ENCODE measurements around the gene BDH1.

Gene BDH1

DNA sequence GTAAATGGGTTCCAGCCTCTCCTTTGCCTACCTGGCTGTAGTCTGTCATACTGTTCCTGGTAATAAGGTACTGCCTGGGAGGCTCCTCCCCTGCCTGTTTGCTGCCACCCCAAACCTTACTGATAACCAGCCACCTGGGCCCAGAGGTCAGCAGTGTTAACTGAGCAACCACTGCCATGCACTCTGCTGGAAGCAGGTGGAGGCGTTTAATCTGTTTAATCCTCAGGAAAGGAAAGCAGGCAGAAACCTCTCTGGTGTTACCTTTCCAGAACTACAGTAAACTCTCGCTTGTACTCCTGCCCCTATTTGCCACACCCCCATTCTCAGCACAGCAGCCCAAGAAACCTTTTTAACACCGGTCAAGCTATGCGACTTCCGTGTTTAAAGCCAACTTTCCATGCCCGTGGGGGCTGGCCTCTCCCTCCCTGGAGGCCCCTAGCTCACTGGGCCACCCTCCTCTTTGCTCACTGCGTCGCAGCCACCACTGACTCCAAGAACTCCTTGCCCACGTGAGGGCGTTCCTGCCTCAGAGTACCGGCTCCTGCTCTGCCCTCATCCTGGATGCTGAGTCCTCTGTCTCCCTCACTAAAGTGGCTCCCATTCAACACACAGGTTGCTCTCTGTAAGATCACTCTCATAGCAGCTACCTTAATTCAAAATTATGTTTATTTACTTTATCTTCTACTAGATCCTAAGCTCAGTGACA is 8.3 kb downstream of the BDH1 start:
- DNase-seq (ENCODE audit: low read depth), result no peak

- no peak for DNase-seq (ENCODE audit: low read depth)
These were observed 9.3 kb downstream of the BDH1 start for GRCh38 chr3:197546307-197547085.

- DNase-seq (ENCODE audit: low read depth), result no peak
These were observed 10.2 kb downstream of the BDH1 start for GRCh38 chr3:197545571-197545970.

GRCh38 chr3:197545101-197545500 is 10.7 kb downstream of the BDH1 start:
- DNase-seq (ENCODE audit: low read depth), result no peak

DNA sequence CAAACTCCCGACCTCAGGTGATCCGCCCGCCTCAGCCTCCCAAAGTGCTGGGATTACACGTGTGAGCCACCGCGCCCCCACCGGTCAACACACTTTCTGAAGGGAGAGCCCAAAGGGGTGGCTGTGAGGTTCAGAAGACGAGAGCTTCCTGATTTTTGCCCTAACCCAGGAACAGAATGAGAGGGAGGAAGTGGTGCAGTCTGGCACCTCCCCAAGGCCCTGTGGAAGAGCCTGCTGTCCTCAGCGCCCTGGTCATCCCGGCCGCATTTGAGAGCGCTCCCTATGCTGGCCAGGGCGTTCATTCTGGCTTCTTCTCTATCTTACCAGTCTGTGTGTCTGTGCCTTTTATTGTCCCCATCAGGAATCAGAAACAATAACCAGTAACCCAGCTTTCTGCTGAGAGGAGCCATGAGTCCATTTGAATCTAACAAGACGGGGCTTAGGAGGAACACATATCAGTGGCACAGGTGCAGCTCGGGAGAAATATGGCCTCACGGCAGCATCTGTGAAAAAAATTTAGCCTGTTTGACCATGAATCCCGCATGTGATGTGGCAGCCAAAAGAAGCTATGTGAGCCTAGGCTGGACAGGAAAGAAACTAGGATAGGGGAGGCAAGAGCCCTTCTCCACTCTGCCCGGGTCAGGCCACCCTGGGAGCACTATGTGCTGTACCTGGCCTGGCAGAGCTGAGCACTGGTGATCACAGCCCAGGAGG is 12.9 kb downstream of the BDH1 start:
- DNase-seq (ENCODE audit: low read depth), result no peak

DNA sequence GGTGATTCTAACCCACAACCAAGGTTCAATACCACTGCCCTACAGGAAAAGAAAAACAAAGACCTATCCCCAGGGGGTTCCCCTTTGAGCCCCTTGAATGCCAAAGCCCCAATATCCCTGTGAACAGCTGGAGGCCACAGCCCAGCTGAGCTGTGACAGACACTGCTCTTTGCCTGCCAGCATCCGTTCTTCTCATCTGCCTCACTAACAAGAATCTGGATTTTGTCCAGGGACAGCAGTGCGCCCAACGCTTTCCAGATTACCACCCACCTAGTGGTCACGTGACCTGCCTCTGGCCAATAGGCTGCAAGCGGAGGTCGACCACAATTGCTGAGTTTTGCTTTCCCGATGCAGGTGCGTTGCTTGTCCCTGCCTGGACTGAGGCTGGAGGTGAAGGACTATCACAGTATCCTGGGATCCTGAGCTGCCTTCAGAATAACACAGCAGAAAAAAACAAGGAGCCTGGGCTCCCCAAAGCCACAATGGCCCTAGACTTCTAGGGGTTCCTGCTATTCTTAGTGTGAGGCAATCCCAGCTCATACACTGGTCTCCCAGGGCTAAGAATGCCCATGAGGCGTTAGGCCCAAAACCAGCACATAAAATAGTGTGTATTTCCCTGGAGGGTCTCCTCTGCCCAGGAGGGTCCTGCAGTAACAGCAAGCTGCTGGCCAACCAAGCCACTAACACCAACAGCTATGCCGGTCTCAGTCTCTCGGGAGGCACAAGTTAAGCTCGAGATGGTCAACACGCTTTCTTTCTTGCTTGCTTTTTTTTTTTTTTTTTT is 13.8 kb downstream of the BDH1 start:
- DNase-seq (ENCODE audit: low read depth), result peak; percentile 75

DNA sequence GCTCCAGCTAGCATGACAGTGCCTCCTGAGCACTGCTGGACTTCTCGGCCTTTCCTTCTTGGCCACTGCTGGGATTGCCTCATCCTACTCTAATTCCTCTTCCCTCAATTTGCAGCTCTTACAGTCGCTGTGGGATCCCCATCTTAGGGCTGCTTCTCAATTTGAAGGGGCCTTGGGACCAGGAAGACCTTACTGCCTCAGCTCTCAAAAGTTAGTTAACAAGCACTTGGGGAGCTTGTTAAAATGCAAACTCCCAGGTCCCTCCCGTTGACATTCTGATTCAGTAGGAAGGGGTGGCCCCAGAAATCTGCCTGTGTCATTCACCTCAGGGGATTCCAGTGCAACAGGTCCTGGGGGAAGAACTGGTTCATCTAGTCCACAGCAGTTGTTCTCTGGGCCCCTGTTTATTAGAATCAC is 14.8 kb downstream of the BDH1 start:
- no peak for DNase-seq (ENCODE audit: low read depth)

DNA sequence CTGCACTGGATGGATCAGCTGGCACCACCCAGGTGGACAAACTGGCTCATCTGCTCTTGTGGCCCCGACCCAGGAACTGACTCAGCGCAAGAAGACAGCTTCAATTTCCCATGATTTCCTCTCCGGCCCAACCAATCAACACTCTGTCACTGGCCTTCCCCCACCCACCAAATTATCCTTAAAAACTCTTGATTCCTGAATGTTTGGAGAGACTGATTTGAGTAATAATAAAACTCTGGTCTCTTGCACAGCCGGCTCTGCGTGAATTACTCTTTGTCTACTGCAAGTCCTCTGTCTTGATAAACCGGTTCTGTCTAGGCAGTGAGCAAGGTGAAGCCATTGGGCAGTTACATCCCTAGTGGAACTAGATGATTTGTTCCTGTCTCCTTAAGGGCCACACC is 16.1 kb downstream of the BDH1 start:
- DNase-seq (ENCODE audit: low read depth), result no peak

- peak; percentile 48 for DNase-seq (ENCODE audit: low read depth)
These were observed 21.6 kb downstream of the BDH1 start for GRCh38 chr3:197533927-197534725.

GRCh38 chr3:197533396-197533795 is 22.4 kb downstream of the BDH1 start:
- DNase-seq (ENCODE audit: low read depth), result no peak

- no peak for DNase-seq (ENCODE audit: low read depth)
These were observed 23.4 kb downstream of the BDH1 start for GRCh38 chr3:197532388-197532787.

- no peak for DNase-seq (ENCODE audit: low read depth)
These were observed 27.6 kb downstream of the BDH1 start for GRCh38 chr3:197528190-197528589.

DNA sequence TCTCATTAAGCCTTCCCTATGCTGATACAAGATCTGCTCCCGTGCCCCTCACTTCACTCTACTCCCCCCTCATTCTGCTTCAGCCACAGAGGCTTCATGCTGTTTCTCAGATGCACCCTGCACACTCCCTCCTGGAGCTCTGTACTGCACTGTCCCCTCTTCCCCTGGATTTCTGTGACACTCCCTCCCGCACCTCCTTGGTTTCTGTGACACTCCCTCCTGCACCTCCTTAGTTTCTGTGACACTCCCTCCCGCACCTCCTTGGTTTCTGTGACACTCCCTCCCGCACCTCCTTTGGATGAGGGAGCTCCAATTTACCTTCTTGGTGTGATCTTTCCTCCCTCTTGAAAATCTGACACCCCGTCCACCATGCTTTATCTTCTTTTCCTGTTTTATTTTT is 28.2 kb downstream of the BDH1 start:
- no peak for DNase-seq (ENCODE audit: low read depth)

DNA sequence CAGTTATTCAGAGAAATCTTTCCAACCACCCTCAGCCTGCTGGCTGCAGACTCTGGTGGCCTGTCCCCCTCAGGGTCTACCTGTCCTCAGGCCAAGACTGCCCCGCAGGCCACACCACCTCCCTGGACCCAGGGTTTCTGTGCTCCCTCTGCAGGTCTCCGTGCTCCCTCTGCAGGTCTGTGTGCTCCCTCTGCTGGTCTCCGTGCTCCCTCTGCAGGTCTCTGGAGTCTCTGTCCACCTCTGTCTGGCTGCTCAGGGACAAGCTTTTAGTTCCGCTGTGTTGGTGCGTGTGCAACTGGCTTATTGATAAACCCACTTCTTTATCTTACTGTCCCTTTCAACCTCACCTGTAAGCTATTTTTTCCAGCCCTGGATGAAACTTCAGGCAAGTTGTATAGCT is 30.1 kb downstream of the BDH1 start:
- peak; percentile 41 for DNase-seq (ENCODE audit: low read depth)

DNA sequence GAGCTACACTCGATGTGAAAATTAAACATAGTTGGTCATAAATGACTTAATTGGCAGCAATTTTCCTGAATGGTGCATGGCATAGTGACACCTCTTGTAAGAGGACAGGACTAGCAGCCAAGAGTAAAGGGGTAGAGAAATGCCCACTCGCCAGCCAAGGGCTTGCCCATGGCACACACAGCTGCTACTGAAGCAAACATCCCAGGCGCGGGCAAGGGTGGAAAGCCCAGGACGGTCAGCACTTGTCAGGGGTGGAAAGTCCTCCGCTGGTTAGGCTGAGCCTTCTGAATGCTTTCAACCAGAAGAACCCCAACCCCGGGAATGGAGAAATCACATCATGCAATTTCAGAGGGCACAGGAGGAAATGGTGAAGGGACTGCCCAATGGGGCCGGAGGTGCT is 31.6 kb downstream of the BDH1 start:
- DNase-seq (ENCODE audit: low read depth), result no peak

DNA sequence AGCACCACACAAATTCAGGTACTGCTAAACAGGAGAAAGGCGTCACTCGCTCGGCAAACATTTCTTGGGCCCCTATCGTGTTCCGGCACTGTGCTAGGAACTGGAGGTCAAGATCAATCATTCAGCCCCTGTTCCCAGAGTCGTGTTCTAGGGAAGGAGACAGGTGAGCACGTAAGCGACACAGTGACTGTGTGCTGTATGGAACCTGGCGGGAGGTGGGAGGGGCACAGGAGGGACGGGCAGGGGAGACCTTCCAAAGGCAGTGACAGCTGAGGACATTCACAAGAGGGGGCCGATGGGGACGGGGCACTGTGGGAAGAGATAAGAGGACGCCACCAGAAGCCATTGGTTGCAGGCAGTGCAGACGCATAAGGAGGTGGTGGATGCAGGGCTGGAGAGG is 32.2 kb downstream of the BDH1 start:
- no peak for DNase-seq (ENCODE audit: low read depth)

DNA sequence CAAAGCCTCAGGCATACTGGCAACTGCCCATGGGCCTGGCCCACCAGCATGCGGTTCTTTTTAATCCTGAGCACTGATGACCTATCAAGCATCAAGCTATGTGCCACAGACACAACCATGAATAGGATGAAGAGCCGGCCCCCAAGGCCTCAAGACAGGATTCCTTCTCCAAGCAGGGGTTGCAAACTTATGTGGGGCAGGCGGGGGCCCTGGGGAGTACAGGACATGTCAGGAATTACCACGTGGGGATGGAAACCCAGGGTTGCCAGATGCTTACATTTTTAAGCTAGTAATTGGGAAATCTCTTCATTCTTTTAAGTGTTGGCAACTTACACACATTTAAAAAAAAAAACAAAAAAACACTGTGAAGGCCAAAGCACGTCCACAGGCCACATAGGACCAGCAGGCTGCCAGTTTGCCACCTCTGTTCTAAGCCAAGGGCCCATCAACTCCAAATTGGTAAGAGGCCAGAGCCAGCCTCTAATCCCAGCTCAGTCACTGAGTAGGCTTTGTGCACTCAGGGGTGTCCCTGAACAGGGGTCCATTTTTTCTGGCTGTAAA is 32.8 kb downstream of the BDH1 start:
- DNase-seq (ENCODE audit: low read depth), result peak; percentile 83

DNA sequence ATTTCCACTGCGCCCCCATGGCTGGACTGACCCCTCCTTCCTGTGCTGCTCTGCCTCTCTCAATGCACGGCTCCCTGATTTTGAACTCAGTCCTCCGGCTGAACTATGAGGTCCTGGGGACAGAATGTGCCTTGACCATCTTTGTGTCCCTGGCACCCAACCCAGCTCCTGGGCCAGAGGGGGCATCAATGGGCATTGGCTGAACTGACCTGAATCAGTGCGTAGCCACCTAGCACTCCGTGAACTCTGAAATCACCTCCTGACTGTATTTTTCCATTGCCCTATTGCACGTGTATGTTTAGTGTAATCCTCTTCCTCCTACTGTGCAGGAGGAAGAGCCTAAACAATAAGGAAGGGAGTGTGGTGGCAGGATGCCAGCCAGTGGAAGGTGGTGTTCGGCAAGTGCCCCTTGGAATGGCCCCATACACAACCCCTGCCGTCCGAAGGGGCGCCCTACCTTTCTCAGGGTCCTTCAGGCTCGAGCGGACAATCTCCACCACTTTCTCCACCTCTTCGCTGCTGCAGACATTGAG is 33.5 kb downstream of the BDH1 start:
- DNase-seq (ENCODE audit: low read depth), result no peak

DNA sequence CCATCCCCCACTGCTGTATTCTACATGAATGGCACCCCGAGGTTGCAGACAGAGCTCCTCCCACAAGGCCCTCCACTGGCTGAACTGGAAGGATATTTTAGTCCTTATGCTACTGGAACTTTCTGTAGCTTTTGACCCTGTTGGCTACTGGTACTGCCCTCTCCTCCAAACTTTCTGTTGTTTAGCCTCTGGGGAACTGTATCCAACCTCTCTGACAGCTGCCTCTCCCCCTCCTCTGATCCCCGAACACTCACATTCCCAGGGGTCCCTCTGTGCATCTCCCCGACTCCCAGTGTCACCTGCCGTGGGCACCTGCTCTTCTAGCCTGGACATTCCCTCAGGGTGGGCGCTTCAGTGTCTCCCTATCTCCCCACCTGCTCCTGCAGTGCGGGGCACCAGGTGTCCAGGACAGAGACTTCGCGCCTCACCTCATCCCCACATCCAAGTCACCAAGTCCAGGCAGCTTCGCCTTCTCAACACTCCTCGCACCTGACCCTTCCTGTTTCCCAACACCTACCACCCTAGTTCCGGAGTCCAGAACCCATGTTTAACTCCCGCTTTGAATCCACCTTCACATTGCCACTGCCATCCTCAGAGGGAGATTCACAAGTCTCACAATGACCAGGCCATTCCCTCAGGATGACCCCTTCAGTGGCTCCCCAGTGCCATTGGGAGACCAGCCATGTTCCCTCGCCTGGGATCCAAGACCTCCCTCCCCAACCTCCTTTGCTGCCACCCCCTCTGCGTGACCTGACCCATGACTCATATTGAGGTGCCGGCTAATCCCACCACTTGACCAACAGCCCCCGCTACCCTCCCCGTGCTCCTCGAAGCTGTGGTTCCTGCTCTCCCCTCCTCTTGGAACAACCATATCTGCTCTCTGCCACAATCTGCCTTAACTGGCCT is 34.2 kb downstream of the BDH1 start:
- peak; percentile 38 for DNase-seq (ENCODE audit: low read depth)

All from amniotic epithelial cell (primary cell).